Measurements from ENCODE around the gene AMPD2. TPM values are rescaled to one million over a fixed set of nuclear protein-coding genes. Genes with fewer than 3 reads are reported as not detected.

Gene AMPD2
- total and polyA plus RNA-seq, 9 of the 15 experiments (the other 6 are each of a cell fraction or from before 2014, with no cell fraction given): 2.0 to 77.7 (median 28.2) TPM

GRCh38 chr1:109640285-109640865 lies 20.7 kb downstream of the AMPD2 start (continued):
- TF ChIP-seq MYNN (IDR thresholded peaks at IDR 0.05) (peak; percentile 27; the same call in 1 of the 2 replicates), MYNN (CRISPR knock-in tag; IDR thresholded peaks at IDR 0.05) (no peak), LCOR (CRISPR knock-in tag; IDR thresholded peaks at IDR 0.05) (no peak), ZNF23 (CRISPR knock-in tag; IDR thresholded peaks at IDR 0.05) (no peak), RBFOX2 (IDR thresholded peaks at IDR 0.05; ENCODE audit: low read depth, low read length) (no peak), HEY1 (CRISPR knock-in tag; IDR thresholded peaks at IDR 0.05; ENCODE audit: borderline replicate concordance) (no peak), SNRNP70 (optimal IDR thresholded peaks at IDR 0.05; ENCODE audit: low read depth, low read length) (no peak), SAFB (IDR thresholded peaks at IDR 0.05; ENCODE audit: borderline replicate concordance, low read depth, low read length) (no peak), E4F1 (CRISPR knock-in tag; IDR thresholded peaks at IDR 0.05; ENCODE audit: borderline replicate concordance) (no peak), JUNB (CRISPR knock-in tag; conservative IDR thresholded peaks at IDR 0.05) (no peak), FIP1L1 (IDR thresholded peaks at IDR 0.05; ENCODE audit: low read depth, low read length, poor library complexity, severe bottlenecking) (no peak), PCBP2 (IDR thresholded peaks at IDR 0.05; ENCODE audit: low read depth, low read length, poor library complexity, severe bottlenecking) (no peak), SIRT6 (IDR thresholded peaks at IDR 0.05; ENCODE audit: low read depth, low read length) (no peak), ARID2 (IDR thresholded peaks at IDR 0.05) (no peak), FOXA3 (CRISPR knock-in tag; conservative IDR thresholded peaks at IDR 0.05 in 1 of 2, IDR thresholded peaks at IDR 0.05 in 1 of 2) (no peak), ELF1 (tag; IDR thresholded peaks at IDR 0.05) (no peak)
- TF ChIP-seq, protein P1, sequence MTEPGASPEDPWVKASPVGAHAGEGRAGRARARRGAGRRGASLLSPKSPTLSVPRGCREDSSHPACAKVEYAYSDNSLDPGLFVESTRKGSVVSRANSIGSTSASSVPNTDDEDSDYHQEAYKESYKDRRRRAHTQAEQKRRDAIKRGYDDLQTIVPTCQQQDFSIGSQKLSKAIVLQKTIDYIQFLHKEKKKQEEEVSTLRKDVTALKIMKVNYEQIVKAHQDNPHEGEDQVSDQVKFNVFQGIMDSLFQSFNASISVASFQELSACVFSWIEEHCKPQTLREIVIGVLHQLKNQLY (CRISPR knock-in tag; conservative IDR thresholded peaks at IDR 0.05): no peak
- TF ChIP-seq, protein P2, sequence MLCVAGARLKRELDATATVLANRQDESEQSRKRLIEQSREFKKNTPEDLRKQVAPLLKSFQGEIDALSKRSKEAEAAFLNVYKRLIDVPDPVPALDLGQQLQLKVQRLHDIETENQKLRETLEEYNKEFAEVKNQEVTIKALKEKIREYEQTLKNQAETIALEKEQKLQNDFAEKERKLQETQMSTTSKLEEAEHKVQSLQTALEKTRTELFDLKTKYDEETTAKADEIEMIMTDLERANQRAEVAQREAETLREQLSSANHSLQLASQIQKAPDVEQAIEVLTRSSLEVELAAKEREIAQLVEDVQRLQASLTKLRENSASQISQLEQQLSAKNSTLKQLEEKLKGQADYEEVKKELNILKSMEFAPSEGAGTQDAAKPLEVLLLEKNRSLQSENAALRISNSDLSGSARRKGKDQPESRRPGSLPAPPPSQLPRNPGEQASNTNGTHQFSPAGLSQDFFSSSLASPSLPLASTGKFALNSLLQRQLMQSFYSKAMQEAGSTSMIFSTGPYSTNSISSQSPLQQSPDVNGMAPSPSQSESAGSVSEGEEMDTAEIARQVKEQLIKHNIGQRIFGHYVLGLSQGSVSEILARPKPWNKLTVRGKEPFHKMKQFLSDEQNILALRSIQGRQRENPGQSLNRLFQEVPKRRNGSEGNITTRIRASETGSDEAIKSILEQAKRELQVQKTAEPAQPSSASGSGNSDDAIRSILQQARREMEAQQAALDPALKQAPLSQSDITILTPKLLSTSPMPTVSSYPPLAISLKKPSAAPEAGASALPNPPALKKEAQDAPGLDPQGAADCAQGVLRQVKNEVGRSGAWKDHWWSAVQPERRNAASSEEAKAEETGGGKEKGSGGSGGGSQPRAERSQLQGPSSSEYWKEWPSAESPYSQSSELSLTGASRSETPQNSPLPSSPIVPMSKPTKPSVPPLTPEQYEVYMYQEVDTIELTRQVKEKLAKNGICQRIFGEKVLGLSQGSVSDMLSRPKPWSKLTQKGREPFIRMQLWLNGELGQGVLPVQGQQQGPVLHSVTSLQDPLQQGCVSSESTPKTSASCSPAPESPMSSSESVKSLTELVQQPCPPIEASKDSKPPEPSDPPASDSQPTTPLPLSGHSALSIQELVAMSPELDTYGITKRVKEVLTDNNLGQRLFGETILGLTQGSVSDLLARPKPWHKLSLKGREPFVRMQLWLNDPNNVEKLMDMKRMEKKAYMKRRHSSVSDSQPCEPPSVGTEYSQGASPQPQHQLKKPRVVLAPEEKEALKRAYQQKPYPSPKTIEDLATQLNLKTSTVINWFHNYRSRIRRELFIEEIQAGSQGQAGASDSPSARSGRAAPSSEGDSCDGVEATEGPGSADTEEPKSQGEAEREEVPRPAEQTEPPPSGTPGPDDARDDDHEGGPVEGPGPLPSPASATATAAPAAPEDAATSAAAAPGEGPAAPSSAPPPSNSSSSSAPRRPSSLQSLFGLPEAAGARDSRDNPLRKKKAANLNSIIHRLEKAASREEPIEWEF (CRISPR knock-in tag; IDR thresholded peaks at IDR 0.05): no peak
- TF ChIP-seq, protein P3, sequence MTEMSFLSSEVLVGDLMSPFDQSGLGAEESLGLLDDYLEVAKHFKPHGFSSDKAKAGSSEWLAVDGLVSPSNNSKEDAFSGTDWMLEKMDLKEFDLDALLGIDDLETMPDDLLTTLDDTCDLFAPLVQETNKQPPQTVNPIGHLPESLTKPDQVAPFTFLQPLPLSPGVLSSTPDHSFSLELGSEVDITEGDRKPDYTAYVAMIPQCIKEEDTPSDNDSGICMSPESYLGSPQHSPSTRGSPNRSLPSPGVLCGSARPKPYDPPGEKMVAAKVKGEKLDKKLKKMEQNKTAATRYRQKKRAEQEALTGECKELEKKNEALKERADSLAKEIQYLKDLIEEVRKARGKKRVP (CRISPR knock-in tag; IDR thresholded peaks at IDR 0.05): peak; percentile 47; the same call in 1 of the 2 replicates
